Pulmonary artery endothelial cell (primary cell): ENCODE data around the gene TCF12. TPM values are rescaled to one million over a fixed set of nuclear protein-coding genes. Genes with fewer than 3 reads are reported as not detected.
A peak's percentile ranks its signal among the peaks of the same experiment; 100 is the strongest.

Experiments
- DNase-seq: peaks from one replicate; pipeline ENCODE4 v3.0.0-alpha.2; 2011; ENCODE audit warnings: low read depth, low spot score
- total RNA-seq: library from RNA; depleted of rRNA; stranded (reverse); fragments of >200 nt; gene quantifications from 2 replicates; pipeline ENCODE4 v1.2.3, GENCODE V29; 2014

Gene TCF12
- total RNA-seq, 1 donor from 2014 or later: 62.6 TPM

GRCh38 chr15:57015897-57016296 lies 97.5 kb downstream of the TCF12 start:
- no peak for DNase-seq

- DNase-seq: no peak
Observed at GRCh38 chr15:57017024-57017423, 98.6 kb downstream of the TCF12 start.

GRCh38 chr15:57018151-57018550 lies 99.7 kb downstream of the TCF12 start:
- no peak for DNase-seq

GRCh38 chr15:57019496-57020160 lies 101.2 kb downstream of the TCF12 start:
- no peak for DNase-seq

GRCh38 chr15:57025264-57025926 lies 107.0 kb downstream of the TCF12 start:
- DNase-seq: no peak

- no peak for DNase-seq
Observed at GRCh38 chr15:57026016-57026592, 107.7 kb downstream of the TCF12 start.

- no peak for DNase-seq
Observed at GRCh38 chr15:57027596-57027995, 109.2 kb downstream of the TCF12 start.

- DNase-seq: no peak
Observed at GRCh38 chr15:57028176-57028575, 109.7 kb downstream of the TCF12 start.

GRCh38 chr15:57030011-57030410 lies 111.6 kb downstream of the TCF12 start:
- no peak for DNase-seq

GRCh38 chr15:57031082-57031481 lies 112.6 kb downstream of the TCF12 start:
- no peak for DNase-seq

GRCh38 chr15:57031605-57032004 lies 113.2 kb downstream of the TCF12 start:
- DNase-seq: peak; percentile 49

- no peak for DNase-seq
Observed at GRCh38 chr15:57032338-57032737, 113.9 kb downstream of the TCF12 start.

- DNase-seq: no peak
Observed at GRCh38 chr15:57033715-57034439, 115.4 kb downstream of the TCF12 start.

GRCh38 chr15:57034613-57035012 lies 116.2 kb downstream of the TCF12 start:
- no peak for DNase-seq

GRCh38 chr15:57035664-57036063 lies 117.2 kb downstream of the TCF12 start:
- no peak for DNase-seq

GRCh38 chr15:57036352-57036751 lies 117.9 kb downstream of the TCF12 start:
- no peak for DNase-seq

- no peak for DNase-seq
Observed at GRCh38 chr15:57037548-57037947, 119.1 kb downstream of the TCF12 start.

GRCh38 chr15:57038040-57038439 lies 119.6 kb downstream of the TCF12 start:
- DNase-seq: no peak

- no peak for DNase-seq
Observed at GRCh38 chr15:57038496-57038895, 120.1 kb downstream of the TCF12 start.

GRCh38 chr15:57041416-57041815 lies 123.0 kb downstream of the TCF12 start:
- no peak for DNase-seq

GRCh38 chr15:57044072-57044702 lies 125.7 kb downstream of the TCF12 start:
- DNase-seq: no peak

GRCh38 chr15:57044970-57045369 lies 126.5 kb downstream of the TCF12 start:
- DNase-seq: no peak
